Measurements from ENCODE around the gene CD209. TPM values are rescaled to one million over a fixed set of nuclear protein-coding genes. Genes with fewer than 3 reads are reported as not detected.

CD209 gene
- total RNA-seq, 1 donor from 2014 or later, result 17.8 TPM

- DNase-seq (ENCODE audit: low spot score), result no peak
These were observed 41.0 kb downstream of the CD209 start for GRCh38 chr19:7706188-7706954.

GRCh38 chr19:7705387-7706187, 41.7 kb downstream of the CD209 start:
- peak; percentile 10 for DNase-seq (ENCODE audit: low spot score)

DNA sequence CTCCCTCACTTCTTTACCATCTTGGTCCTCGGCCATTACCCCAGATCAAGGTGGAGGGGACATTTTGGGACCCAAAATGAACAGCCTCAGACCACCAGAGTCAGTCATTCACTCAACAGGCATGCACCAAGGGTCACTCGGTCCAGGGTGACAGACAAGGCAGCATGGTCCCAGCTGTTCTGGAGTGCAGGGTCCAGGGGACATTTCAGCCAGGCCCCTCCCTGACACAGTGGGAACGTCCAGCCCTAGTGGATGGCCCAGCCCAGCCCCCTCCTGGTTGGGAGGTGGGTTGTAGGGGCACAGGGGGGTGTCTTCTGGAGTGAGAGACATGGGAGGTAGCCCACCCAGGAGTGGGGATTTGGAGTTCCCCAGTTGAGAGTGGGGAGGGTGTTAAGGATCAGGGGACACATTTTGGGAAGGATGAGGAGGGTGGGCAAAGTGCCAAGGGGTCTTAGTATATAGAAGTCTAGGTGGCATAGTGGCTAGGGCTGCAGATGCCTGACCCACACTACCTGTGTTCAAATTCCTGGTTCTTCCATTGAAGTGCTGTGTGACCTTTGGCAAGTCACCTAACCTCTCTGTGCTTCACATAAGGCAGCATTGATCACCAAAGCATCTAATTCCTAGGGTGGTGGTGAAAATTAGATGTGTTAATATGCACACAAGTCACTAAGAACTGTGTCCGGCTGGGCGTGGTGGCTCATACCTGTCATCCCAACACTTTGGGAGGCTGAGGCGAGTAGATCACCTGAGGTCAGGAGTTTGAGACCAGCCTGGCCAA, 42.9 kb downstream of the CD209 start:
- no peak for DNase-seq (ENCODE audit: low spot score)

GRCh38 chr19:7703332-7703731, 44.0 kb downstream of the CD209 start:
- no peak for DNase-seq (ENCODE audit: low spot score)

DNA sequence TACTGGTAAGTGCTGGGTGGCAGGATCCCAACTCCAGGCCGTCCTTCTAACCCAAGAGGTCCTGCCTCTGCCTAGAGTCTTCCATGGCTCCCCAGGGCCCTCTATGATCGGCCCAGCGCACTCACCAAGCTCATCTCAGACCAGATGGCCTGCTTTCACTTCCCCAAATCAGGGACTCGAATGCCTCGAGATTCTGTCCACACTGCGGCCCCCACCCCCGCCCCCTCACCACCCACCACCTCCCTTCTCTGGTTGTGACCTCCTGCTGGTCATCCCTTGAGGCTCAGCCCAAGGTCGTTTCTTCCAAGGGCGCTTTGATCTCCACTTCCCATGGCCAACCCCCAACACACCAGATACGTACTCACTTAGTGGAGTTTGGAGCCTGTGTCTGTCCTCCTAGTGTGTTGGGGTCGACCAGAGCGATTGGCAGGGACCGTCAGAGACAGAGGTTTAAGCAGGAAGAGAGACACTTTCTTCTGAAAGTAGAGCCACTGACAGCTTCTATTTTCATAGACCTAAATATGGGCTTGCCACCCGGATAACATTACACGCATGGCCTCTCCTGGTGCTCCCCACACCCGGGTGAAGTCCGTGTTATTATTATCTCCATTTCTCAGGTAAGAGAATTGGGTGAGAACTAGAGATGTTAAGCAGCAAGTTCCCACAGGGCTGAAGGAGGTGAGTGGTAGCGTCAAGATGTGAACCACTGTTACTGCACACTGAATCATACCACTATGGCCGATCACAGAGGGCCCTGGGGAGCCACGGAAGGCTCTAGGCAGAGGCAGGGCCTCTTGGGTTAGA, 45.5 kb downstream of the CD209 start, which contains the start of gene FCER2:
FCER2 (minus strand) TSS at position 478 of the 804 bp plus-strand sequence. CDS start 2,371 bp downstream, outside the sequence.
- DNase-seq (ENCODE audit: low spot score), result no peak

- DNase-seq (ENCODE audit: low spot score), result no peak
These were observed 46.2 kb downstream of the CD209 start for GRCh38 chr19:7701049-7701653.

- no peak for DNase-seq (ENCODE audit: low spot score)
These were observed 47.6 kb downstream of the CD209 start for GRCh38 chr19:7699417-7700401.

- DNase-seq (ENCODE audit: low spot score), result no peak
These were observed 48.3 kb downstream of the CD209 start for GRCh38 chr19:7699003-7699402.

DNA sequence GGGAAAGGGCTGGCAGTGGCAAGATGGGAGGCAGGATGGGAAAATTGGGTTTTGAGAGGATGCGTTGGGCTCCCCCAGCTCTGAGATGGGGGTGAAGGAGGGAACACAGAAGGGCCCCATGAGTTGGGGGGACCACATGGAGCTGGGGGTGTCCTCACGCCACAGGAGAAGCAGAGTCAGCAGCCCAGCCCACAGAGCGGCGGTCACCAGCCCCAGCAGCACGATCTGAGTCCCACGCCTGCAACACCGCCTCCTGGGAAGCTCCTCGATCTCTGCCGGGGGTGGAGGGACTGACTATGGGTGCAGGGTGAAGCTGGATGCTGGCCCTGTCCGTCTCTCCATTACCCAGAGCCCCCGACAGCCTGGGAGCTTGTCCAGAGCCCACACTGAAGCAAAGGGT, 48.8 kb downstream of the CD209 start:
- DNase-seq (ENCODE audit: low spot score), result no peak

GRCh38 chr19:7697721-7698287, 49.5 kb downstream of the CD209 start:
- no peak for DNase-seq (ENCODE audit: low spot score)

DNA sequence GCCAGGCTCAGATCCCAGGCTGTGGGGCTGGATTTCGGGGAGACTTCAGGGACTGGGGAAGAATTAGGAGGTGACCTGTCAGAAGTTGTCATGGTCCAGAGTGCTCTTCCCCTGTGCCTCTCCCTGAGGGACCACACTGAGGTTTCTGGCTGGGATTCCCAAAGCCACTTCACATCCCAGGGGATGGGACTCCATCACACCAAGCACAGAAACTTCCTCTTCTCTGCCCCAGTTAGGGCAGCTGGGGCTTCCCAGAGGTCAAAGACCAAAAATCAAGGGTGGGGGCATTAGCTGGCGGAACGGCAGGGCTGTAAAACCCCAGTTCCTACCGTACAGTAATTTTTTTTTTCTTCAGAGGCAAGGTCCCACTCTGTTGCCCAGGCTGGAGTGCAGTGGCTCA, 52.8 kb downstream of the CD209 start:
- no peak for DNase-seq (ENCODE audit: low spot score)

GRCh38 chr19:7692417-7693088, 54.8 kb downstream of the CD209 start:
- DNase-seq (ENCODE audit: low spot score), result no peak

GRCh38 chr19:7691497-7691896, 55.8 kb downstream of the CD209 start:
- no peak for DNase-seq (ENCODE audit: low spot score)

GRCh38 chr19:7690779-7691258, 56.5 kb downstream of the CD209 start:
- DNase-seq (ENCODE audit: low spot score), result no peak
